ENCODE measurements around the gene NCAM2. TPM values are rescaled to one million over a fixed set of nuclear protein-coding genes. Genes with fewer than 3 reads are reported as not detected.

NCAM2 gene
- total RNA-seq, 4 donors from 2014 or later = 0.67 to 0.95 TPM; not detected in 2

GRCh38 chr21:21132390-21132789 is 134.2 kb downstream of the NCAM2 start:
- intact Hi-C loops (cut with DNase I) = no loop called here
- no peaks in the 10 kb centered on the region for H3K27me3 ChIP-seq
- H3K9me3 ChIP-seq = no peaks in the 10 kb centered on the region
- H3K4me1 ChIP-seq = no peaks in the 10 kb centered on the region
- TF ChIP-seq CTCF (IDR thresholded peaks at IDR 0.05) = no peak
- TF ChIP-seq POLR2A (IDR thresholded peaks at IDR 0.05) = no peak
- no peak overlapping the region for H3K27ac ChIP-seq
- H3K4me3 ChIP-seq = no peak overlapping the region
- no peaks in the 10 kb centered on the region for H3K36me3 ChIP-seq
- DNase-seq = no peak

DNA sequence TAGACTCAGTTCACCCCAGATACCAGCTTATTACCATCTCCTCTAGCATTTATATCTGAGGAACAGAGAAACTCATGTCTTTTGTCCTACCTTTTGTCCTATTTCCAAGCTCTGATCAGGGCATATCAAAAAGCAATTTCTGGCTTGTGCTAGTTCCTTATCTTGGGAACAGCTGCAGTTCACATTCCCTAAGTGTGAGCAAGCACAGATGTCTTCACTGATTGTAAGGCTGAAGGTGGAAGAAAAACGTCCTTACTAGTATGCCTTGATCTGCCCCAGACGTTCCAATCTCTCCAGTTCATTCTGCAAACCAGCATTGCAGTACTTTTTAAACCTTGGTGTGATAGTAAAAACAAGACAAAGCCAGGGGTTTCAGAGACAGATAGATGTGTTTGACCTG is 139.8 kb downstream of the NCAM2 start:
- intact Hi-C loops (cut with DNase I) = no loop called here
- Histone ChIP-seq H3K4me3 (no peak overlapping the region), H3K9me3 (no peaks in the 10 kb centered on the region), H3K27ac (no peak overlapping the region), H3K27me3 (no peaks in the 10 kb centered on the region), H3K36me3 (no peaks in the 10 kb centered on the region), H3K4me1 (no peaks in the 10 kb centered on the region)
- 6 to 23% methylated on average over 2 of the region's 2 CpGs for WGBS, 2 donors
- no peak for DNase-seq
- TF ChIP-seq POLR2A (IDR thresholded peaks at IDR 0.05) (no peak), CTCF (IDR thresholded peaks at IDR 0.05) (no peak)

- no peak for DNase-seq
- H3K36me3 ChIP-seq = no peaks in the 10 kb centered on the region
- TF ChIP-seq POLR2A (IDR thresholded peaks at IDR 0.05) = no peak
- no peak for TF ChIP-seq CTCF (IDR thresholded peaks at IDR 0.05)
- WGBS, 2 donors = 90 to 94% methylated on average over 25 of the region's 25 CpGs
- no peak overlapping the region for H3K27ac ChIP-seq
- no peak overlapping the region for H3K4me3 ChIP-seq
- H3K27me3 ChIP-seq = no peaks in the 10 kb centered on the region
- intact Hi-C loops (cut with DNase I) = no loop called here
- no peaks in the 10 kb centered on the region for H3K9me3 ChIP-seq
- H3K4me1 ChIP-seq = no peaks in the 10 kb centered on the region
These were observed 148.6 kb downstream of the NCAM2 start for GRCh38 chr21:21146587-21147373.

- TF ChIP-seq CTCF (IDR thresholded peaks at IDR 0.05) = no peak
- TF ChIP-seq POLR2A (IDR thresholded peaks at IDR 0.05) = no peak
- Histone ChIP-seq H3K4me1 (no peaks in the 10 kb centered on the region), H3K27ac (no peak overlapping the region), H3K27me3 (no peaks in the 10 kb centered on the region), H3K4me3 (no peak overlapping the region), H3K9me3 (no peaks in the 10 kb centered on the region), H3K36me3 (no peaks in the 10 kb centered on the region)
- WGBS, 2 donors = 74 to 82% methylated on average over 4 of the region's 4 CpGs
- intact Hi-C loops (cut with DNase I) = no loop called here
- DNase-seq = no peak
These were observed 149.2 kb downstream of the NCAM2 start for GRCh38 chr21:21147374-21147745.

- H3K27ac ChIP-seq = no peak overlapping the region
- TF ChIP-seq CTCF (IDR thresholded peaks at IDR 0.05) (no peak), POLR2A (IDR thresholded peaks at IDR 0.05) (no peak)
- H3K4me1 ChIP-seq = no peaks in the 10 kb centered on the region
- no peaks in the 10 kb centered on the region for H3K9me3 ChIP-seq
- H3K27me3 ChIP-seq = no peaks in the 10 kb centered on the region
- DNase-seq = no peak
- no peaks in the 10 kb centered on the region for H3K36me3 ChIP-seq
- intact Hi-C loops (cut with DNase I) = no loop called here
- H3K4me3 ChIP-seq = no peak overlapping the region
These were observed 149.8 kb downstream of the NCAM2 start for GRCh38 chr21:21148009-21148408.

Data from esophagus squamous epithelium (tissue), 5 donors.